Osteoblast (primary cell): ENCODE results near the gene FBL. TPM values are rescaled to one million over a fixed set of nuclear protein-coding genes. Genes with fewer than 3 reads are reported as not detected.

Source experiments
- DNase-seq: peaks from one replicate; pipeline ENCODE4 v3.0.0; 2011; ENCODE audit warnings: low spot score, mixed read lengths; ENCODE audit not compliant: insufficient read length; ENCODE audit errors: missing footprints
- H2AFZ ChIP-seq: 2 replicates; pipeline ENCODE4 v1.6.0; 2011; ENCODE audit warnings: mild to moderate bottlenecking, low read length
- H3K27ac ChIP-seq: 2 replicates; pipeline ENCODE4 v1.5.1; 2011; ENCODE audit warnings: mild to moderate bottlenecking, low read depth, low read length, moderate library complexity
- H3K27me3 ChIP-seq: 2 replicates; pipeline ENCODE4 v1.6.0; 2012; ENCODE audit warnings: mild to moderate bottlenecking, control low read depth, inconsistent platforms, low read length, moderate library complexity; ENCODE audit not compliant: insufficient read depth
- H3K36me3 ChIP-seq: 2 replicates; pipeline ENCODE4 v1.5.1; 2011; ENCODE audit warnings: mild to moderate bottlenecking, low read length, control low read depth, moderate library complexity; ENCODE audit not compliant: insufficient read depth
- H3K4me1 ChIP-seq: 2 replicates; pipeline ENCODE4 v1.5.1; 2011; ENCODE audit warnings: mild to moderate bottlenecking, low read length, control low read depth, moderate library complexity; ENCODE audit not compliant: insufficient read depth
- H3K4me2 ChIP-seq: 2 replicates; pipeline ENCODE4 v1.6.0; 2011; ENCODE audit warnings: mild to moderate bottlenecking, low read length; ENCODE audit not compliant: insufficient read depth
- H3K4me3 ChIP-seq: fragments of 200-600 bp; sonication (generic); 3 replicates; pipeline ENCODE4 v1.5.1; 2012; ENCODE audit warnings: mild to moderate bottlenecking, low read length, inconsistent platforms; ENCODE audit not compliant: insufficient read depth
- H3K79me2 ChIP-seq: 2 replicates; pipeline ENCODE4 v1.6.0; 2012; ENCODE audit warnings: mild to moderate bottlenecking, low read length, control low read depth, inconsistent platforms; ENCODE audit not compliant: insufficient read depth
- H3K9me3 ChIP-seq: 2 replicates; pipeline ENCODE4 v1.5.1; 2011; ENCODE audit warnings: low read depth, low read length, control low read depth
- H4K20me1 ChIP-seq: 2 replicates; pipeline ENCODE4 v1.6.0; 2012; ENCODE audit warnings: mild to moderate bottlenecking, low read length, control low read depth; ENCODE audit not compliant: insufficient read depth
- CTCF ChIP-seq: IDR thresholded peaks from 2 replicates; pipeline ENCODE4 v1.5.1; 2011; ENCODE audit warnings: mild to moderate bottlenecking, low read depth, low read length, moderate library complexity; ENCODE audit errors: extremely low read depth
- total RNA-seq: library from RNA; depleted of rRNA; stranded (reverse); fragments of >200 nt; gene quantifications from 2 replicates; pipeline ENCODE4 v1.2.3, GENCODE V29; 2012

FBL gene
- total RNA-seq, 1 donor = 87.2 TPM

GRCh38 chr19:39865953-39866352, 19.8 kb upstream of the FBL start:
- Histone ChIP-seq H3K4me1 (no peaks in the 10 kb centered on the region), H3K4me2 (no peak overlapping the region), H3K79me2 (no peaks in the 10 kb centered on the region), H3K27me3 (no peaks in the 10 kb centered on the region), H3K27ac (no peak overlapping the region), H3K4me3 (no peak overlapping the region), H3K9me3 (no peaks in the 10 kb centered on the region), H3K36me3 (no peaks in the 10 kb centered on the region), H4K20me1 (no peaks in the 10 kb centered on the region), H2AFZ (no peak overlapping the region)
- no peak for DNase-seq
- no peak for TF ChIP-seq CTCF

GRCh38 chr19:39865186-39865585, 19.0 kb upstream of the FBL start:
- H3K36me3 ChIP-seq = no peaks in the 10 kb centered on the region
- no peak for TF ChIP-seq CTCF
- no peaks in the 10 kb centered on the region for H3K4me1 ChIP-seq
- no peaks in the 10 kb centered on the region for H3K79me2 ChIP-seq
- no peak overlapping the region for H3K4me3 ChIP-seq
- H3K27ac ChIP-seq = no peak overlapping the region
- no peaks in the 10 kb centered on the region for H4K20me1 ChIP-seq
- H3K27me3 ChIP-seq = no peaks in the 10 kb centered on the region
- no peak for DNase-seq
- H2AFZ ChIP-seq = no peak overlapping the region
- H3K9me3 ChIP-seq = no peaks in the 10 kb centered on the region
- H3K4me2 ChIP-seq = no peak overlapping the region

- no peaks in the 10 kb centered on the region for H3K27me3 ChIP-seq
- no peak overlapping the region for H3K4me3 ChIP-seq
- TF ChIP-seq CTCF = no peak
Observed at GRCh38 chr19:39864118-39864517, 17.9 kb upstream of the FBL start.

GRCh38 chr19:39858541-39858940, 12.4 kb upstream of the FBL start:
- Histone ChIP-seq H3K4me2 (no peak overlapping the region), H3K4me3 (no peak overlapping the region), H2AFZ (no peak overlapping the region)

More at GRCh38 chr19:39864118-39864517, 17.9 kb upstream of the FBL start:
- H3K27ac ChIP-seq = no peak overlapping the region
- no peak overlapping the region for H2AFZ ChIP-seq
- H3K9me3 ChIP-seq = no peaks in the 10 kb centered on the region
- no peaks in the 10 kb centered on the region for H3K4me1 ChIP-seq
- no peak overlapping the region for H3K4me2 ChIP-seq
- H3K79me2 ChIP-seq = no peaks in the 10 kb centered on the region
- no peaks in the 10 kb centered on the region for H4K20me1 ChIP-seq
- peak; percentile 69 for DNase-seq
- H3K36me3 ChIP-seq = no peaks in the 10 kb centered on the region

More at GRCh38 chr19:39858541-39858940, 12.4 kb upstream of the FBL start:
- no peak for TF ChIP-seq CTCF
- H3K4me1 ChIP-seq = no peaks in the 10 kb centered on the region
- H3K79me2 ChIP-seq = no peaks in the 10 kb centered on the region
- H3K36me3 ChIP-seq = no peaks in the 10 kb centered on the region
- no peak for DNase-seq
- no peaks in the 10 kb centered on the region for H4K20me1 ChIP-seq
- H3K9me3 ChIP-seq = no peaks in the 10 kb centered on the region
- no peaks in the 10 kb centered on the region for H3K27me3 ChIP-seq
- H3K27ac ChIP-seq = no peak overlapping the region
